GM12874 (cell line): ENCODE results near the gene PLA2G6.

ENCODE experiments used
- TF ChIP-seq, protein P1 (sequence below): IDR thresholded peaks from 2 replicates; pipeline ENCODE4 v1.5.1; 2011; ENCODE audit warnings: low read depth, mild to moderate bottlenecking, control low read depth, low read length, moderate library complexity; ENCODE audit not compliant: insufficient read depth

Gene PLA2G6

DNA sequence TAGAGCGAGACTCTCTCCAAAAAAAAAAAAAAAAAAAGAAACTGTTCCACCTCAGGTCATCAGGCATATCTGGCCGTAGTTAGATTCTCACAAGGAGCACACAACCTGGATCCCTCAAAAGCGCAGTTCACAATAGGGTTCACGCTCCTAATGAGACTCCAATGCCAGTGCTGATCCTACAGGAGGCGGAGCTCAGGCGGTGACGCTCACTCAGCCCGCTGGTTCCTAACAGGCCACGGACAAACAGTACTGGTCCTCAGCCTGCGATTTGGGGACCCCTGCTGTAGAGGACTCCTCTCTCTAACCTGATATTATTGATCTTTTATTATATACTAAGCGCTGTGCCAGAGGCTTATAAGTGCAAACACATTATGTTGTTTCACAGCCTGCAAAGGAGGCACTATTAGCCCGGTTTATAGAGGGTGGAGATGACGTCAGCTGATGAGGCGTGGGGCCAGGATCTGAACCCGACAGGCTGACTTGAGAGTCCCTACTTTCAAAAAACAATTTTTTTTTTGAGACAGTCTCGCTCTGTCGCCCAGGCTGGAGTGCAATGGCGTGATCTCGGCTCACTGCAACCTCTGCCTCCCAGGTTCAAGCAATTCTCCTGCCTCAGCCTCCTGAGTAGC, 15.3 kb upstream of the PLA2G6 start:
- TF ChIP-seq, protein P1, sequence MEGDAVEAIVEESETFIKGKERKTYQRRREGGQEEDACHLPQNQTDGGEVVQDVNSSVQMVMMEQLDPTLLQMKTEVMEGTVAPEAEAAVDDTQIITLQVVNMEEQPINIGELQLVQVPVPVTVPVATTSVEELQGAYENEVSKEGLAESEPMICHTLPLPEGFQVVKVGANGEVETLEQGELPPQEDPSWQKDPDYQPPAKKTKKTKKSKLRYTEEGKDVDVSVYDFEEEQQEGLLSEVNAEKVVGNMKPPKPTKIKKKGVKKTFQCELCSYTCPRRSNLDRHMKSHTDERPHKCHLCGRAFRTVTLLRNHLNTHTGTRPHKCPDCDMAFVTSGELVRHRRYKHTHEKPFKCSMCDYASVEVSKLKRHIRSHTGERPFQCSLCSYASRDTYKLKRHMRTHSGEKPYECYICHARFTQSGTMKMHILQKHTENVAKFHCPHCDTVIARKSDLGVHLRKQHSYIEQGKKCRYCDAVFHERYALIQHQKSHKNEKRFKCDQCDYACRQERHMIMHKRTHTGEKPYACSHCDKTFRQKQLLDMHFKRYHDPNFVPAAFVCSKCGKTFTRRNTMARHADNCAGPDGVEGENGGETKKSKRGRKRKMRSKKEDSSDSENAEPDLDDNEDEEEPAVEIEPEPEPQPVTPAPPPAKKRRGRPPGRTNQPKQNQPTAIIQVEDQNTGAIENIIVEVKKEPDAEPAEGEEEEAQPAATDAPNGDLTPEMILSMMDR = no peak

GRCh38 chr22:38193580-38193979, 11.9 kb upstream of the PLA2G6 start:
- TF ChIP-seq, protein P1 = no peak

GRCh38 chr22:38192475-38192863, 10.8 kb upstream of the PLA2G6 start:
- TF ChIP-seq, protein P1 = no peak

- TF ChIP-seq, protein P1 = no peak
These were observed 10.3 kb upstream of the PLA2G6 start for GRCh38 chr22:38191731-38192474.

DNA sequence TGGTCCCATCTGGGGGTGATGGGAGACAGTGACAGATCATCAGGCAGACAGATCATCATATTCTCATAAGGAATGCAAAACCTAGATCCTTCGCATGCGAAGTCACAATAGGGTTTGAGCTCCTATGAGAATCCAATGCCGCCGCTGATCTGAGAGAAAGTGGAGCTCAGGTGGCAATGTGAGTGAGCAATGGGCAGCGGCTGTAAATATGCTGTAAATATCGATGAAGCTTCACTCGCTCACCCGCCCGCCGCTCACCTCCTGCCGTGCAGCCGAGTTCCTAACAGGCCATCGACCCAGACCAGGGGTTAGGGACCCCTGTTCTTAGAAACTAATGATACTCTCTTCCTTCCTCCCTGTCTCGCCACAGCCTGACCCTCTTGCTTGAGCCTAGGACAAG, 9.4 kb upstream of the PLA2G6 start:
- TF ChIP-seq, protein P1 = no peak

- TF ChIP-seq, protein P1 = no peak
These were observed 9.0 kb upstream of the PLA2G6 start for GRCh38 chr22:38190581-38190980.

- TF ChIP-seq, protein P1 = no peak
These were observed 7.5 kb upstream of the PLA2G6 start for GRCh38 chr22:38189104-38189503.
